Upper lobe of left lung (tissue), 4 donors: Measurements from ENCODE around the gene FLNC.

ENCODE experiments used
- CTCF ChIP-seq, 6 experiments: fragments of 450-650 bp in 4 of 6; fragments of 200-600 bp in 2 of 6; sonication (generic) in 2 of 6; IDR thresholded peaks; one replicate each; pipeline ENCODE4 v1.5.1; 2016 to 2019; ENCODE audit warnings: antibody characterized with exemption in 6 of 6
- EP300 ChIP-seq, 4 donors: sonication (generic); formaldehyde crosslinking; IDR thresholded peaks; one replicate each; pipeline ENCODE4 v1.5.1; 2017; ENCODE audit warnings: antibody characterized with exemption in 4 of 4, control low read depth in 2 of 4
- POLR2A ChIP-seq, 4 donors: fragments of 450-650 bp; IDR thresholded peaks; one replicate each; pipeline ENCODE4 v1.5.1; 2016 to 2017; ENCODE audit warnings: antibody characterized with exemption in 4 of 4, mild to moderate bottlenecking in 2 of 4
- POLR2AphosphoS5 ChIP-seq, 2 donors: sonication (generic); formaldehyde crosslinking; IDR thresholded peaks; one replicate each; pipeline ENCODE4 v1.5.1; 2017; ENCODE audit warnings: antibody characterized with exemption in 2 of 2

- TF ChIP-seq CTCF (IDR thresholded peaks at IDR 0.05) (no peak), EP300 (IDR thresholded peaks at IDR 0.05) (no peak), POLR2AphosphoS5 (IDR thresholded peaks at IDR 0.05) (no peak), POLR2A (IDR thresholded peaks at IDR 0.05) (no peak)
Measured at GRCh38 chr7:128861957-128862570, 31.9 kb downstream of the FLNC start.
